Measurements from ENCODE around the gene ZNF541. TPM values are rescaled to one million over a fixed set of nuclear protein-coding genes. Genes with fewer than 3 reads are reported as not detected.

The ZNF541 gene
- total and polyA plus RNA-seq, 2 donors (not counting 3 experiments of a cell fraction or from before 2014, with no cell fraction given), result 0.03 to 0.13 TPM

DNA sequence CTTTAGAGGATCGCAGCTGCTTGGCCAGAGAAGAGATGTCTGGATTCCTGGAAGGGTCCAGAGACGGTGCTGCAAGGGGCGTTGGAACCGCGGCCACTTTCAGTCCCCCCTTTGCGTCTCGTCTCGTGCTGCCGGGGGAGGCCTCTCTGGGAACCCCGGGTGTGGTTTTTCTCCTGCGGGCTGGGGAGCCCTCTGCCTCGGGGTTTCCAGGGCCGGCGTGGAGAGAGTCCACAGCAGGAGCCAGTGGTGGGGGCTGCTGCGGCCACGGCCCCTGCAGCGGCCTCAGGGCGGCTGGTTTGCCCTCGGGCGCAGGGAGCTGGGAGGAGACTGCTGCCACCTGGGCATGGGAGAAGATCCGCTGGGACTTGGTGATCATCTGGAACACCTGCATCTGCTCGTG is 28.5 kb downstream of the ZNF541 start:
- no peak overlapping the region for H3K4me3 ChIP-seq (replicated peaks in 1 of 3; ENCODE audit: insufficient read depth in 1 of 3, low read depth in 1 of 3, low read length in 3 of 3)
- no peaks in the 10 kb centered on the region for H3K9me3 ChIP-seq (replicated peaks; ENCODE audit: control insufficient read depth, insufficient read depth, low read length)
- DNase-seq (ENCODE audit: low read depth, low spot score) (no peak), FAIRE-seq (no peak)
- dilution Hi-C loops (cut with MboI; ENCODE audit: extremely low pct_ligation_motif_present, low sequenced_read_pairs), result no loop called here
- H3K9ac ChIP-seq (replicated peaks; ENCODE audit: extremely low read depth, insufficient read depth, low read length), result no peak overlapping the region
- intact Hi-C loops (cut with micrococcal nuclease), result no loop called here
- H3K27ac ChIP-seq (ENCODE audit: insufficient read depth, low read depth, low read length), result no peak overlapping the region
- H2AFZ ChIP-seq (ENCODE audit: low read depth, low read length), result no peak overlapping the region
- POLR2A ChIA-PET, result no interaction called here
- H3K27me3 ChIP-seq (ENCODE audit: control insufficient read depth in 2 of 2, insufficient read depth in 2 of 2, low read length in 2 of 2), result peaks cover 11 to 19% of the 10 kb centered on the region in 2 experiments
- peaks cover 2% of the 10 kb centered on the region for H3K4me1 ChIP-seq (ENCODE audit: control insufficient read depth, extremely low read depth, insufficient read depth, low read length)
- H3K9me1 ChIP-seq (replicated peaks; ENCODE audit: control insufficient read depth, extremely low read depth, insufficient read depth, low read length), result no peaks in the 10 kb centered on the region
- no TSS peak for BruUV-seq (replicated peaks)
- no peaks in the 10 kb centered on the region for H4K20me1 ChIP-seq (replicated peaks; ENCODE audit: control insufficient read depth, extremely low read depth, insufficient read depth, low read length)
- TF ChIP-seq, protein P1, sequence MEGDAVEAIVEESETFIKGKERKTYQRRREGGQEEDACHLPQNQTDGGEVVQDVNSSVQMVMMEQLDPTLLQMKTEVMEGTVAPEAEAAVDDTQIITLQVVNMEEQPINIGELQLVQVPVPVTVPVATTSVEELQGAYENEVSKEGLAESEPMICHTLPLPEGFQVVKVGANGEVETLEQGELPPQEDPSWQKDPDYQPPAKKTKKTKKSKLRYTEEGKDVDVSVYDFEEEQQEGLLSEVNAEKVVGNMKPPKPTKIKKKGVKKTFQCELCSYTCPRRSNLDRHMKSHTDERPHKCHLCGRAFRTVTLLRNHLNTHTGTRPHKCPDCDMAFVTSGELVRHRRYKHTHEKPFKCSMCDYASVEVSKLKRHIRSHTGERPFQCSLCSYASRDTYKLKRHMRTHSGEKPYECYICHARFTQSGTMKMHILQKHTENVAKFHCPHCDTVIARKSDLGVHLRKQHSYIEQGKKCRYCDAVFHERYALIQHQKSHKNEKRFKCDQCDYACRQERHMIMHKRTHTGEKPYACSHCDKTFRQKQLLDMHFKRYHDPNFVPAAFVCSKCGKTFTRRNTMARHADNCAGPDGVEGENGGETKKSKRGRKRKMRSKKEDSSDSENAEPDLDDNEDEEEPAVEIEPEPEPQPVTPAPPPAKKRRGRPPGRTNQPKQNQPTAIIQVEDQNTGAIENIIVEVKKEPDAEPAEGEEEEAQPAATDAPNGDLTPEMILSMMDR (IDR thresholded peaks at IDR 0.05; ENCODE audit: extremely low read depth in 1 of 2, insufficient read depth in 1 of 2, low read depth in 1 of 2, low read length in 2 of 2), result no peak
- TF ChIP-seq, protein P2, sequence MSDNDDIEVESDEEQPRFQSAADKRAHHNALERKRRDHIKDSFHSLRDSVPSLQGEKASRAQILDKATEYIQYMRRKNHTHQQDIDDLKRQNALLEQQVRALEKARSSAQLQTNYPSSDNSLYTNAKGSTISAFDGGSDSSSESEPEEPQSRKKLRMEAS (IDR thresholded peaks at IDR 0.05; ENCODE audit: insufficient read depth, insufficient read length), result no peak
- TF ChIP-seq POLR2AphosphoS5 (IDR thresholded peaks at IDR 0.05; ENCODE audit: insufficient read depth, low read depth, low read length) (no peak), FOS (IDR thresholded peaks at IDR 0.05; ENCODE audit: borderline replicate concordance, insufficient read depth, low read length) (no peak)
- H3K4me2 ChIP-seq (ENCODE audit: insufficient read depth, low read length), result no peak overlapping the region
- CTCF ChIA-PET, result no interaction called here
- no peaks in the 10 kb centered on the region for H3K79me2 ChIP-seq (ENCODE audit: control insufficient read depth, insufficient read depth, low read length)
- H3K36me3 ChIP-seq (ENCODE audit: control insufficient read depth in 2 of 2, extremely low read depth in 1 of 2, insufficient read depth in 2 of 2, low read length in 2 of 2), result no peaks in the 10 kb centered on the region

DNA sequence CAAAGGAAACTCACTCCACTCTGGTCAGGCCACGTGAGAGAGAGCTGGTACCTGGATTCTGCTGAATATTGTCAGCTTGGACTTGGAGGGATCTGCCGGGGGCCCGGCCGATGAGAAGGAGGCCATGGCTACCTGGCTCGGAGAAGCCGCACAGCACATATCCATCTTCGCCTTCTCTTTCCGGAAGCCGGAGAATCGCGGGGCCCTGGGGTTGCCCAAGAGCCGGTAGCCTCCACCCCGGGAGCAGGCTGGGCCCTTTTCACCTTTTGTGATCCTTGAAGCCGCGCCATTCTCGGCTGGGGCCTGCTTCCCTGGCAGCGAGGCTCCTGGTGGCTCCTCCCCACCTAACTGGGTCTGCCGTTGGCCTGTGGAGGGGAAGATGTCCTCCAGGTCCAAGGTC is 28.9 kb downstream of the ZNF541 start:
- Histone ChIP-seq H2AFZ (ENCODE audit: low read depth, low read length) (no peak overlapping the region), H3K9me1 (replicated peaks; ENCODE audit: control insufficient read depth, extremely low read depth, insufficient read depth, low read length) (no peaks in the 10 kb centered on the region), H3K27ac (ENCODE audit: insufficient read depth, low read depth, low read length) (no peak overlapping the region), H3K4me3 (replicated peaks in 1 of 3; ENCODE audit: insufficient read depth in 1 of 3, low read depth in 1 of 3, low read length in 3 of 3) (no peak overlapping the region), H4K20me1 (replicated peaks; ENCODE audit: control insufficient read depth, extremely low read depth, insufficient read depth, low read length) (no peaks in the 10 kb centered on the region), H3K27me3 (ENCODE audit: control insufficient read depth in 2 of 2, insufficient read depth in 2 of 2, low read length in 2 of 2) (peaks cover 11 to 19% of the 10 kb centered on the region in 2 experiments), H3K79me2 (ENCODE audit: control insufficient read depth, insufficient read depth, low read length) (no peaks in the 10 kb centered on the region), H3K36me3 (ENCODE audit: control insufficient read depth in 2 of 2, extremely low read depth in 1 of 2, insufficient read depth in 2 of 2, low read length in 2 of 2) (no peaks in the 10 kb centered on the region), H3K4me2 (ENCODE audit: insufficient read depth, low read length) (no peak overlapping the region), H3K9ac (replicated peaks; ENCODE audit: extremely low read depth, insufficient read depth, low read length) (no peak overlapping the region), H3K9me3 (replicated peaks; ENCODE audit: control insufficient read depth, insufficient read depth, low read length) (no peaks in the 10 kb centered on the region), H3K4me1 (ENCODE audit: control insufficient read depth, extremely low read depth, insufficient read depth, low read length) (peaks cover 2% of the 10 kb centered on the region)
- no peak for FAIRE-seq
- POLR2A ChIA-PET, result no interaction called here
- intact Hi-C loops (cut with micrococcal nuclease) (no loop called here), dilution Hi-C loops (cut with MboI; ENCODE audit: extremely low pct_ligation_motif_present, low sequenced_read_pairs) (no loop called here)
- CTCF ChIA-PET, result no interaction called here
- TF ChIP-seq, protein P1 (IDR thresholded peaks at IDR 0.05; ENCODE audit: extremely low read depth in 1 of 2, insufficient read depth in 1 of 2, low read depth in 1 of 2, low read length in 2 of 2), result no peak
- TF ChIP-seq MYC (IDR thresholded peaks at IDR 0.05; ENCODE audit: low read depth, low read length) (no peak), POLR2A (IDR thresholded peaks at IDR 0.05; ENCODE audit: low read depth, low read length) (no peak), FOS (IDR thresholded peaks at IDR 0.05; ENCODE audit: borderline replicate concordance, insufficient read depth, low read length) (no peak), JUN (IDR thresholded peaks at IDR 0.05; ENCODE audit: borderline replicate concordance, insufficient read depth, insufficient read length, low read depth) (no peak), POLR2AphosphoS5 (IDR thresholded peaks at IDR 0.05; ENCODE audit: insufficient read depth, low read depth, low read length) (no peak), GATA2 (IDR thresholded peaks at IDR 0.05; ENCODE audit: insufficient read depth, insufficient read length, low read depth, low read length) (no peak), EZH2 (IDR thresholded peaks at IDR 0.05; ENCODE audit: borderline replicate concordance, low read depth, low read length, severe bottlenecking) (no peak)
- TF ChIP-seq, protein P2 (IDR thresholded peaks at IDR 0.05; ENCODE audit: insufficient read depth, insufficient read length), result no peak
- DNase-seq (ENCODE audit: low read depth, low spot score), result no peak
- no TSS peak for BruUV-seq (replicated peaks)
